Measurements from ENCODE around the gene RGMB.

DNA sequence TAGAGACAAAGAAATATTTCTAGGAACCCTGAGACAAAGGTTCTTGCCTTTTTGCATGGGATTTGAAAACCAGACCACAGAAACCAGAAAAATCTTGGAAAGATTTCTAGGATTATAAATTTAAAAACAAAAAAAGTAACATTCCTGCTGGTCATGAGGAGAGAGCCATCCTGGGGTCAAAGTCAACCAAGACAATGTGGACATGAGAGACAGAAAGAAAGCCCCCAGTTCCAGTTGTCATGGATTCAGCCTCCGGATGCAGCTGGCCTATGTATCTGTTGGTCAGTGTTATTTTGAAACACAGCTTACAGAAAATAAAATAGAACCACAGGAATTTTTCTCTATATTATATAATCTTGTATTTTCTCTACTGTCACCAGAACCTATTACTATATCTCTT lies 24.4 kb upstream of the RGMB start:
- TF ChIP-seq POLR2A (IDR thresholded peaks at IDR 0.05): no peak
- no peak for TF ChIP-seq POLR2AphosphoS5 (IDR thresholded peaks at IDR 0.05)
- TF ChIP-seq, protein P1, sequence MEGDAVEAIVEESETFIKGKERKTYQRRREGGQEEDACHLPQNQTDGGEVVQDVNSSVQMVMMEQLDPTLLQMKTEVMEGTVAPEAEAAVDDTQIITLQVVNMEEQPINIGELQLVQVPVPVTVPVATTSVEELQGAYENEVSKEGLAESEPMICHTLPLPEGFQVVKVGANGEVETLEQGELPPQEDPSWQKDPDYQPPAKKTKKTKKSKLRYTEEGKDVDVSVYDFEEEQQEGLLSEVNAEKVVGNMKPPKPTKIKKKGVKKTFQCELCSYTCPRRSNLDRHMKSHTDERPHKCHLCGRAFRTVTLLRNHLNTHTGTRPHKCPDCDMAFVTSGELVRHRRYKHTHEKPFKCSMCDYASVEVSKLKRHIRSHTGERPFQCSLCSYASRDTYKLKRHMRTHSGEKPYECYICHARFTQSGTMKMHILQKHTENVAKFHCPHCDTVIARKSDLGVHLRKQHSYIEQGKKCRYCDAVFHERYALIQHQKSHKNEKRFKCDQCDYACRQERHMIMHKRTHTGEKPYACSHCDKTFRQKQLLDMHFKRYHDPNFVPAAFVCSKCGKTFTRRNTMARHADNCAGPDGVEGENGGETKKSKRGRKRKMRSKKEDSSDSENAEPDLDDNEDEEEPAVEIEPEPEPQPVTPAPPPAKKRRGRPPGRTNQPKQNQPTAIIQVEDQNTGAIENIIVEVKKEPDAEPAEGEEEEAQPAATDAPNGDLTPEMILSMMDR (IDR thresholded peaks at IDR 0.05): no peak
